GM19324 (cell line): ENCODE data around the gene SDSL.

ENCODE experiments used
- ATAC-seq: cut with Tn5 transposase; IDR thresholded peaks from one replicate; pipeline ENCODE4 v1.9.1; 2021; ENCODE audit warnings: mild to moderate bottlenecking, moderate library complexity; ENCODE audit not compliant: unreplicated experiment, low FRiP score

SDSL gene

DNA sequence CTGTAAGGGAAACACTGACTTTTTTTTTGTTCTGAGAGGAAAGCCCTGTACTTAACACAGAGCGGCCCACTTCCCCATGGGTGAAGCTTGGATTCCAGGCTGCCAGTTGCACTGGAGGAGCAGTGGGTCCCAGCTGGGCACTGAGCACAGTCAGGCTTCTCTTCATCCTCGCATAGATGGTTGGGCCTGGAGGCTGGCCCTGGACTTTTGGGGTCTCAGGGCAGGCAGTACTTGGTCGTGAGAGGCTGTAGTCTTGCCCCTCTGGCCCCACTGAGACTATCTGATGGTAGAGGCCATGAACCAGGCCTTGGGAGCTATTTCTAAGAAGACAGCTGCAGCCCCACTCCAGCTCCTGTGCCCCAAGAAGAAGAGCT is 55.6 kb downstream of the SDSL start:
- ATAC-seq = no peak

DNA sequence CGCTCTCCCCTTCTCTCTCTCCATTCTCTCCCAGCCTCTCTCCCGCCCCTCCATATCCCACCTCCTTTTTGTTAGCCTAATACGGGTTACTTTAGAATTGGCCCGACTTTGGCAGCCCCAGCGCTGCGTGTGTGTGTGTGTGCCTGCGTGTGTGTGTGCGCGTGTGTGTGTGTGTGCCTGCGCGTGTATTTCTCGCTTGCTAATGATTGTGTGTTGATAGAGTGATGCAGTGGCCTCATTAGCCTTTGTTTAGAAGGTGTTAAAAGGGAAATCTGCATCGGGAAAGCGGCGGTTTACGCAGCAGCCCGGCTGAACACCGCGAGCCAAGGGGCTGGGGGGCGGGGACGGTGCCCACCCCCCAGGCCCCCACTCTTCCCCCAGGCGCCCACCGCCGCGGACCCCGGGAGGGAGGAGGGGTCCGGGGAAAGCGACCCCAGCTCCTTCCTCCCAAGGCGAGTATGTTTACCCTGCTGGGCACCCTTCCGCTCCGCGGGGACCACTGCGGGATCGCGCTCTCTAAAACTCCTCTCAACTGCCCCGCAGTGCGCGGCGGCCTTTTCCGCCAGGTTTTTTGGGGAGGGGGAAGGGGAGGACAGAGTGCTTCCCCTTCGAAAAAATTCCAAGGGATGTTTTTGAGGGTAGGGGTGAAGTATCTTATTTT is 56.3 kb downstream of the SDSL start:
- ATAC-seq = no peak

DNA sequence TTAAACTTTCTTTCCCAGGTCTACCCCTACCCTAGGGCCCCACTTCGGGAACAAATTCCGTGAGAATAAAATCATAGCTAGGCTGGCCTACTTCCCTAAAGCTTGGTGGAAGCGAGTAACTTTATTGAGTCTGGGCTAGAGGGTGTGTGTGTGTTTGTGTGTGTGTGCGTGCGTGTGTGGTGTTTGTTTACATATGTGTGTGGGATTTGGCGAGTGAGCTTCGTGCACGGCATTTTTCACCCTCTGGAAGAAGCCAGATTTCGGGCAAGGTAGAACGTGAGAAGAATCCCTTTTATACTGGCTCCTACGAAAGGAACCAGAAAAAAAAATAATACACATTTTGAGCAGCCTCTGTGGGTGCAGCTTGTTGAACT is 57.0 kb downstream of the SDSL start:
- no peak for ATAC-seq

DNA sequence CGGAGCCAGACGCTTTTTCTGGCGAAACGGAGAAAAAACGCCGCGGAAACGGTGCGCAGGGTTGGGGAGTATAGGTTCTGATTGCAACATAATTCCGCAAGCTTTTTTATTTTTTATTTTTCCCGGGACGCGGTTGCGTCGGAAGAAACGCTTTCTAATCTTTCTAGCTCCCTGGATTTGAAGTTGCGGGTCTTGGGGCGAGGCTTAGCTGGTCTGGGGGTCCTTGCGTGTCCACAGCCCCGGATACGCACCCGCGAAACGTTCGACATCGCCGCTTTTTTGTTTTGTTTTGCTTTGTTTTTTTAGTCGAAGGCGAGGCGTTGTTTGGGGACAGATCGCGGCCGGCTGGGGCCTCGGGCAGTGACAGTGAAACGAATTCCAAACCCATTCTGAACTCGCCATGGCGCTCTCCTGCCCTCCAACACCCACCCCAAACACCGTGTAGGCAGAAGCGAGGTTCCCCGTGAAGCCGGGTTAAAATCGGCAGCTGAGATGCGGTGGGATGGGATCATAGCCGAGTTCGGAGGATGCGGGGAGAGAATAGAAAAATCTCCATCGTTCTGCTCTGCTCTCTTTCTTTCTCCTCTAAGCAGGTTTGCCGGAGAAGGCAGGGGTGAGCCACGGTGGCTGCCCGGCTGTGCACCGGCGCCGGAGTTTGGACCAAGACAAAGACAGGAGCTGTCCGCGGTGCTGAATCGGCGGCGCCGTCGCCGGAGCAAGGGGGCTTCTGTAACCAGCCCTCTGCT is 57.6 kb downstream of the SDSL start:
- ATAC-seq = no peak

DNA sequence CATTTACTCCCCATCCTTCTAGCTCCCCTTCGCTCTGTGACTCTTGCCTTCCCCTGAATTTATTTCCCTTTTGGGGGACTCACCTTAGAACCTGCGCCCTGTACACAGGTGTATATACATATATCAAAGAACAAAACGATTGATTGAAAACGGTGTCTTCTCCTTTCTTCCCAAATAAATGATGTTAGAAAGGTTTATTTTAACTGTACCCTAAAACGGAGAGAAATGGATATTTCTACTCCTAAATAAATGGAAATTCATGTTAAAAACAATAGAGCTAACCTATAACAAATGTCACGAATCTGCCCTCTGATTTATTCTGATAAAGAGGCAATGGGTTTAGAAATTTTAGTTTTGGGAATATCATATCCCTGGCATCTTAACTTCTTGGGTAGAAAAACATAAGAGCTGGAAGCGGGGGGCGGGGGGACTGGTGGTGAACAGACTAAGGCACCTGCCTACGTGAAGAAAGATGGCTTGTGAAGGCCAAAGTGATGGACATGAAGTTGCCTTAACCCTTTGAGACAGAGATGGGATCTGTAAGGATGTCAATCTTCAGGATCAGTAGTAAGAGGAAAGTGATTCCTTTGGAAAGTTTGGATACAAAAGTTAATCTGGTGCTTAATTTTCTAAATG is 58.3 kb downstream of the SDSL start:
- no peak for ATAC-seq

DNA sequence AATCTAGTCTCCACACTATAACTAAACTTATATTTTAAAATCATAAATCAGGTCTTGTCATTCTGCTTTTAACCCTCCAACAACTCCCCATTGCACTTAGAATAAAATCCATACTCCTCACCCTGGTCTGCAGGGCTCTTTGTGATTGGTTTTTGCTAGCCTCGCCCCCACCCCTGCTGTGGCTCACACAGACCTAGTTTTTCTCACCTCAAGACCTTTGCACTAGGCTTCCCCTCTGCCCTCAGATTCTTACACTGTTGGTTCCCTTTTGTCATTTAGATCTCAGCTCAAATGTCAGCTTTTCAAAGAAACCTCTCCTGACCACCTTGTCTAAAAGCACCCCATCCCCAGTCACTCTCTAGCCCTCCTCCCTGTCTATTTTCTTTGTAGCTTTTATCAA is 60.2 kb downstream of the SDSL start:
- ATAC-seq = no peak

DNA sequence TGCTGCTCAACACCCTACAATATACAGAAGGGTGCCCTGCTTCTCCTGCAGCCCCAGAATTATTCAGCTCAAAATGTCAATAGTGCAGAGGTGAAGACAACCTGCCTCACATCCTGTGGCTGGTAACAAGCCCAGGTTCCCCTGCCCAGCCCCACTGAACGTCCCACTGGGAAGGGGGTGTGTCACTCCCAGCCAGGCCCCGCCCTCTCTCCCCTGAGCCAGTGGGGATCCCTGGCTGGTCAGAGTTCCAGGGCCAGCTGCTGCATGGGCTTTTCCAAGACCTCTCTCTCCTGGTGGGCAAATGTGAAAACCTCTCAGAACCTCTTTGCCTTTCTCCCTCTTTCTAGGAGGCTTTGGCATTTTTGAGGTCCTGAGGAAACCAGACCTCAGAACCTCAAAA is 63.1 kb downstream of the SDSL start:
- ATAC-seq = no peak

DNA sequence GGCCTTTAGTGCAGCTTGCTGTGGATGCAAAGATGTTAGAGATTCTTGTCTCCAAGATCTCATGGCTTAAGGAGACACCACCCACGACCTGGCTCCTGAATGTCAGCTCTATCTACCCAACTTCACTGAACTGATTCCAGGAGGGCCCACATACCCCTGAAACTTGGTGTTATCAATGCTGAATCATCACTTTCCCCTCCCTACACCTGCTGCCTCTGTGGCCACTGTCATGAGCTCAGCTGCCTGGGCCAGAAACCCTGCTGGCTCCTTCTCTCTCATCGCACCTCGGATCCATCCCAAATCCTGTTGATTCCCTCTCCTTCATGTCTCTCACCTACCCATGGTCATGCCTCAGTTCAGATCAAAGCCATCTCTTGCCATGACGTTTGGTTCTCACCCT is 64.5 kb downstream of the SDSL start:
- ATAC-seq = no peak
